HG03025 (cell line): ENCODE data around the gene SNX5.

Experiments used
- ATAC-seq: cut with Tn5 transposase; IDR thresholded peaks from one replicate; pipeline ENCODE4 v1.9.1; 2021; ENCODE audit warnings: mild to moderate bottlenecking, moderate library complexity; ENCODE audit not compliant: unreplicated experiment, low FRiP score

Gene SNX5

GRCh38 chr20:17921774-17922173 lies 46.8 kb downstream of the SNX5 start:
- ATAC-seq, result no peak

DNA sequence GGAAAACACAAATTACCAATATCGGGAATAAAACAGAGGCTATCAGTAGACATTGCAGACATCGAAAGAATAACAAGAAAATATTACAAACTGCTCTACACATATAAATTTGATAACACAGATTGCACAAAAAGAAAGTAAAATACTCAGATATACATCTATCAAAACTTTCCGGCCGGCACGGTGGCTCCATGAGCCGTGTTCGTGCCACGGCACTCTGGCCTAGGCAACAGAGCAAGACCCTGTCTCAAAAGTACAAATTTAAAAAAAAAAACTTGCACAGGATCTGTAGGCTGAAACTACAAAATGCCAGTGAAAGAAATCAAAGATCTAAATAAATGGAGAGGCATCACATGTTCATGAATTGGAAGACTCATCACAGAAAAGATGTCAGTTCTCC lies 49.4 kb downstream of the SNX5 start:
- ATAC-seq, result no peak

- ATAC-seq, result no peak
Observed at GRCh38 chr20:17917832-17918618, 50.6 kb downstream of the SNX5 start.

- no peak for ATAC-seq
Observed at GRCh38 chr20:17916433-17916891, 52.1 kb downstream of the SNX5 start.

DNA sequence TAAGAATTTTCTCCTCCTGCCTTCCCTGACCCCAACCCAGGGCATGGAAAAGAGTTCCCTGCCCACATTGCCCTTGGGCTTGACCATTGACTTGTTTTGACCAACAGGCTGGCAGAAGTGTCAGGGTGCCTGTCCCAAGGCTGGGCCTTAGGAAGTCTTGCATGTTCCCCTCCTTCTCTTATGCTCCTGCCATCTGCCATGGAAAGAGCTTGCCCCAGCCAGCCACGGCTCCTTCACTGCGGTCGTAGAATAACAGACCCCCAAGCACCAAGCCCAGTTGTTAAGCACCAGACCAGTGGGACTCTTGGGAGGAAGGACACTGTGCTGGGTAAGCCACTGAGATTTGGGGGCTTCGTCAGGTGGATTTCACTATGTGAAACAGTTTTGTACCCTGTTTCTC lies 53.6 kb downstream of the SNX5 start:
- ATAC-seq, result no peak

GRCh38 chr20:17912916-17913315 lies 55.7 kb downstream of the SNX5 start:
- ATAC-seq, result no peak

DNA sequence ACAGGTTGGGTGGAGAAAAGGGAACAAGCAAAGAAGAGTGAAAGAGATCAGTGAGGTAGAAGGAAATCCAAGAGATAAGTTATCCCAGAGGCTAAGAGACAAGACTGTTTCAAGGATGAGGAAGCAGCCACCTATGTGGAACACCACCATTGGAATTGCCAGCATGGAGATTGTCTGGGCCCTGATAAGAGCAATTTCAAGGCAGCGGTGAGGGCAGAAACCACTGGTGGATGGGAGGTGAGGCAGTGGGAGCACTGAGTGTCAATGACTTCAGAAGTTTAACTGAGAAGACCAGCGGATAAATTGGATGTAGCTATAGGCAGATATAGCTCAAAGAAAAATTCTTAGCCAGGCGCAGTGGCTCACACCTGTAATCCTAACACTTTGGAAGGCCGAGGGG lies 56.7 kb downstream of the SNX5 start:
- no peak for ATAC-seq

DNA sequence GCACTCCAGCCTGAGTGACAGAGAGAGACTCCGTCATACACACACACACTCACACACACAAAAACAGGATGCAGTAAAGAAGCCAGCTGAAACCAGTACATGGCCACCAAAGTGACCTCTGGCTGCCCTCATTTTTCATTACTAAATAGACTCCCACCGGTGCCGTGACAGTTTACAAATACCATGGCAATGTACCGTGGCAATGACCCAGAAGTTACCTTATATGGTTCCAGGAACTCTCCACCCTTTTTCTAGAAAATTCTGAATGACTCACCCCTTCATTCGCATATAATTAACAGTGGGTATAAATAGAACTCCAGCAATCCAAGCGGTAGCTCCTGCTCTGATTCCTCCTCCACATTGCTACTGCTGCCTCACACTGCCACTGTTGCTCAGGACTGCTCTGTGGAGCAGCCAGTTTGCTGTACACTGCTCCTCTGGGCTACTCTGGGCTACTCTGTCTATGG lies 57.7 kb downstream of the SNX5 start:
- ATAC-seq, result no peak

GRCh38 chr20:17909869-17910321 lies 58.7 kb downstream of the SNX5 start:
- ATAC-seq, result no peak

DNA sequence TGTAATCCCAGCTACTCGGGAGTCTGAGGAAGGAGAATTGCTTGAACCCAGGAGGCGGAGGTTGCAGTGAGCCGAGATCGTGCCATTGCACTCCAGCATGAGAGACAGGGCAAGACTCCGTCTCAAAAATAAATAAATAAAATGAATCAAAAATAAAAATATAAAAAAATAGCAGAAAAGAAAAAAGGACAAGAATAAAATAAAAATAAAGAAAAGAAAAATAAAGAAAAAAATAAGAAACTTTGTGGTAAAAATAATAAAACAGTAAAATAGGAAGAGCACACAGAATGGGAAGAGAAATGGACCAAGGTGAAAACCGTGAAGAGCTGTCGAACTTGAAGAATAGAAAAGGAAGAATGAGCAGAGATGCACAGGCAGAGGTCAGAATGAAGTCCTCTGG lies 63.0 kb downstream of the SNX5 start:
- no peak for ATAC-seq

GRCh38 chr20:17904027-17904426 lies 64.6 kb downstream of the SNX5 start:
- ATAC-seq, result peak; percentile 60

DNA sequence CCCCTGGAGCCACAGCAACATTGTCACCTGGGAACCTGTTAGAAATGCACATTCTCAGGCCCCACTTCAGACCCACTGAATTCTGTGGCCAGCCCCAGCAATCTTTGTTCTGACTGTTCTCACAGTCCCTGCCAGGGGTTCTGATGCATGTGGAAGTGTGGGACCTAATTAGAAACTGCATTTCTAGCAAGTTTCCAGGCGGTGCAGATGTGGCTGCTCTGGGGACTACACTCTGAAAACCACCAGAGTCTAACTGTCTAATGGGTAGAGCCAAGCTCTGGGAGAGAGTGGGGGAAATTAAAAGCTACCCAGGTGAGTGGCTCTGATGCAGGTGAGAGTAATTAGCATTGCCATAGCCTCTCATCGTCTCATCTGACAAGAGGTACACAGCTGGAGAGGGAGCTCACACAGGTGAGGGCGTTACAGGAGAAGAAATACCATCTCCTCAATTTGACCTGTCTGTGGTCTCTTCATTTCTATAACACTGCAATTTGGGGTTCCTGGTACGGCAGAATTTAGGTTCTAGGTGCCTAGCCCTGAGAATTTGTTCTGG lies 66.0 kb downstream of the SNX5 start:
- ATAC-seq, result no peak

- no peak for ATAC-seq
Observed at GRCh38 chr20:17901971-17902370, 66.6 kb downstream of the SNX5 start.

GRCh38 chr20:17898548-17898994 lies 70.0 kb downstream of the SNX5 start:
- no peak for ATAC-seq

GRCh38 chr20:17897566-17898307 lies 70.9 kb downstream of the SNX5 start:
- ATAC-seq, result no peak

GRCh38 chr20:17896771-17897369 lies 71.7 kb downstream of the SNX5 start:
- ATAC-seq, result no peak

DNA sequence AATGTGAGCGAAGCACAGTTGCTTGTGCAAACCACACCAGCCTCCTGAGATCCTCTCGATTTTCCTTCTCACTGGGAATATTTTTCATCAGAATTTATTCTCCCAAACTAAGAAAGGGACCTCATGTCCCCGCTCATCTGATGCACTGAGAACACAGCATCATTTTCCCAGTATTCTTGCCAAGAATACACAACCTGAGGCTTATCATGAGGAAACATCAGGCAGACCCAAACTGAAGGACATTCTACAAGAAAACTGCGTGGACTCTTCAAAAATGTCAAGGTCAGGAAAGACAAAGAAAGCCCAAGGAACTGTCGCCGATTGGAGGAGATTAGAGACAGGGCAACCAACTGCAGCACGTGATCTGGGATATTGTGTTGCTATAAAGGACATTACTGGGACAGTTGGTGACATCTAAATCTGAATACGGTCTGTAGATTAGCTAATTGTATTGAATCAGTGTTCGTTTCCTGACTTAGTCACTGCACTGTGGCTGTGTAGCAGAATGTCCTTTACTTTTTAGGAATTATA lies 72.3 kb downstream of the SNX5 start:
- no peak for ATAC-seq

DNA sequence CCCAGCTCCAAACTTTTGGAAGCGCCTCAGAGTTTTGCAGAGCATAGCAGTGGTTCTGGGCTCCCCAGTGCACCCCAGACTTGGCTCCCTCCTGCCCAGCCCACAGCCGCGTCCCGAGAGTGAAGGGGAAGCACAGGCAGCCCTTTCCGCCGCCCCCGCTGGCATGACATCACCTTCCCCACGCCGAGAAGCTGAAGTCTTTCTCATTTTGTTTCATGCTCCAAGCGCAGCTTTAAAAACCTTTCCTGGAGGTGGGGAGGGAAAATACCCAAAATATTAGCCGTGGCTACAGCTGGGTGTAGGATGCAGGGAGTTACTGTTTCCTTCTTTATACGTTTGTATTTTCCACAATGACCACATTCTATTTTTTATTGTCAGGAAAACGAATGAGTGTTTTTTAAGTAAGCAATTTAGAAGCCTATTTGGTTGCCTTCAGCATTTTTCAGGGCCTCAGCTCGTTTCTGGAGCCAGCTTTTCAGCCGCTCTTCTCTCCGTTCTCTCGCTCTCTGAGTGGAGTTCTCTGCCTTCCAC lies 72.9 kb downstream of the SNX5 start:
- ATAC-seq, result peak; percentile 56

GRCh38 chr20:17893445-17893844 lies 75.1 kb downstream of the SNX5 start:
- ATAC-seq, result no peak

GRCh38 chr20:17892189-17892938 lies 76.2 kb downstream of the SNX5 start:
- ATAC-seq, result no peak
